GM23338 (cell line): ENCODE results near the gene DBH.

Source experiments
- CREB1 ChIP-seq: fragments of 250-450 bp; sonication (Bioruptor Pico); IDR thresholded peaks from 2 replicates; pipeline ENCODE4 v1.5.0; 2020; ENCODE audit warnings: low read depth, mild to moderate bottlenecking, moderate library complexity
- CTCF ChIP-seq, 2 experiments: fragments of 200-600 bp in 1 of 2; sonication (generic) in 1 of 2; conservative IDR thresholded peaks; 2 replicates each; pipeline versions ENCODE4 v1.5.1 to v1.6.1; 2016 to 2017; ENCODE audit warnings: antibody characterized with exemption in 2 of 2, low read depth in 2 of 2, mild to moderate bottlenecking in 2 of 2, moderate library complexity in 1 of 2
- EZH2 ChIP-seq: fragments of 200-600 bp; sonication (generic); IDR thresholded peaks from one replicate; pipeline ENCODE4 v1.8.0; 2017; ENCODE audit warnings: antibody characterized with exemption, mild to moderate bottlenecking, low read depth; ENCODE audit not compliant: unreplicated experiment
- EZH2phosphoT487 ChIP-seq: fragments of 200-600 bp; sonication (generic); IDR thresholded peaks from one replicate; pipeline ENCODE4 v1.8.1; 2018; ENCODE audit warnings: antibody characterized with exemption; ENCODE audit not compliant: unreplicated experiment
- NANOG ChIP-seq: IDR thresholded peaks from 2 replicates; pipeline ENCODE4 v1.6.1; 2016; ENCODE audit warnings: antibody characterized with exemption, borderline replicate concordance
- POLR2AphosphoS5 ChIP-seq: IDR thresholded peaks from 2 replicates; pipeline ENCODE4 v1.6.1; 2016; ENCODE audit warnings: antibody characterized with exemption, low read depth
- REST ChIP-seq: IDR thresholded peaks from one replicate; pipeline ENCODE4 v1.6.1; 2018; ENCODE audit warnings: antibody characterized with exemption; ENCODE audit not compliant: unreplicated experiment
- TF ChIP-seq, protein P1 (sequence below): IDR thresholded peaks from 2 replicates; pipeline ENCODE4 v1.6.1; 2016; ENCODE audit warnings: antibody characterized with exemption

- TF ChIP-seq EZH2 = no peak
- no peak for TF ChIP-seq CTCF (conservative IDR thresholded peaks at IDR 0.05; ENCODE audit: low read depth in 2 of 2)
- TF ChIP-seq REST = no peak
- no peak for TF ChIP-seq POLR2AphosphoS5
- no peak for TF ChIP-seq EZH2phosphoT487
- TF ChIP-seq NANOG = no peak
- TF ChIP-seq, protein P1, sequence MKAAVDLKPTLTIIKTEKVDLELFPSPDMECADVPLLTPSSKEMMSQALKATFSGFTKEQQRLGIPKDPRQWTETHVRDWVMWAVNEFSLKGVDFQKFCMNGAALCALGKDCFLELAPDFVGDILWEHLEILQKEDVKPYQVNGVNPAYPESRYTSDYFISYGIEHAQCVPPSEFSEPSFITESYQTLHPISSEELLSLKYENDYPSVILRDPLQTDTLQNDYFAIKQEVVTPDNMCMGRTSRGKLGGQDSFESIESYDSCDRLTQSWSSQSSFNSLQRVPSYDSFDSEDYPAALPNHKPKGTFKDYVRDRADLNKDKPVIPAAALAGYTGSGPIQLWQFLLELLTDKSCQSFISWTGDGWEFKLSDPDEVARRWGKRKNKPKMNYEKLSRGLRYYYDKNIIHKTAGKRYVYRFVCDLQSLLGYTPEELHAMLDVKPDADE = no peak
- no peak for TF ChIP-seq CREB1 (CRISPR knock-in tag)
These were observed 41.2 kb downstream of the DBH start for GRCh38 chr9:133677126-133678010.
